DND-41 (cell line): ENCODE results near the gene PDE4B.

ENCODE experiments used
- CTCF ChIP-seq: IDR thresholded peaks from 2 replicates; pipeline ENCODE4 v1.5.1; 2012; ENCODE audit warnings: borderline replicate concordance, low read length, moderate library complexity, mild to moderate bottlenecking; ENCODE audit not compliant: poor library complexity, severe bottlenecking; ENCODE audit errors: extremely low read depth
- EZH2 ChIP-seq: IDR thresholded peaks from 3 replicates; pipeline ENCODE4 v1.6.1; 2012; ENCODE audit warnings: borderline replicate concordance, low read depth, mild to moderate bottlenecking, moderate library complexity, low read length, inconsistent platforms; ENCODE audit not compliant: severe bottlenecking

- TF ChIP-seq CTCF (no peak), EZH2 (no peak)
These were observed 489.7 kb downstream of the PDE4B start for GRCh38 chr1:66282343-66282852.
